ENCODE data around the gene NCMAP.

GRCh38 chr1:24620678-24621077 lies 64.8 kb downstream of the NCMAP start:
- TF ChIP-seq POLR2A (IDR thresholded peaks at IDR 0.05; ENCODE audit: low read length) = no peak
- no peak for TF ChIP-seq GATA1 (IDR thresholded peaks at IDR 0.05; ENCODE audit: low read depth, low read length)

Measured in erythroblast (primary cell).